ENCODE data around the gene GPR146. TPM values are rescaled to one million over a fixed set of nuclear protein-coding genes. Genes with fewer than 3 reads are reported as not detected.

GPR146 gene
- total RNA-seq, 1 donor from 2014 or later = 224 TPM

GRCh38 chr7:1010226-1010625 lies 34.1 kb upstream of the GPR146 start:
- no peak overlapping the region for H3K4me3 ChIP-seq
- intact Hi-C loops (cut with DNase I) = no loop called here
- H3K36me3 ChIP-seq = peaks cover 17 to 36% of the 10 kb centered on the region in 2 donors
- TF ChIP-seq CTCF (IDR thresholded peaks at IDR 0.05) = no peak
- no peak for DNase-seq (ENCODE audit: low spot score in 2 of 2)
- H3K9me3 ChIP-seq = no peaks in the 10 kb centered on the region
- H3K27me3 ChIP-seq = no peaks in the 10 kb centered on the region
- no peaks in the 10 kb centered on the region for H3K4me1 ChIP-seq
- no peak overlapping the region for H3K27ac ChIP-seq

- no peak for DNase-seq (ENCODE audit: low spot score in 2 of 2)
- H3K4me1 ChIP-seq = no peaks in the 10 kb centered on the region
- no peaks in the 10 kb centered on the region for H3K9me3 ChIP-seq
- H3K27ac ChIP-seq = no peak overlapping the region
- intact Hi-C loops (cut with DNase I) = no loop called here
- H3K36me3 ChIP-seq = peaks cover 17 to 31% of the 10 kb centered on the region in 2 donors
- H3K27me3 ChIP-seq = no peaks in the 10 kb centered on the region
- TF ChIP-seq CTCF (IDR thresholded peaks at IDR 0.05) = no peak
- no peak overlapping the region for H3K4me3 ChIP-seq
Measured at GRCh38 chr7:1011297-1012003, 32.9 kb upstream of the GPR146 start.

GRCh38 chr7:1012004-1012715 lies 32.2 kb upstream of the GPR146 start:
- Histone ChIP-seq H3K27me3 (no peaks in the 10 kb centered on the region), H3K36me3 (peaks cover 13 to 25% of the 10 kb centered on the region in 2 donors), H3K27ac (no peak overlapping the region), H3K4me1 (no peaks in the 10 kb centered on the region), H3K4me3 (no peak overlapping the region), H3K9me3 (no peaks in the 10 kb centered on the region)
- TF ChIP-seq CTCF (IDR thresholded peaks at IDR 0.05) = no peak
- no peak for DNase-seq (ENCODE audit: low spot score in 2 of 2)
- intact Hi-C loops (cut with DNase I) = no loop called here

- H3K27ac ChIP-seq = no peak overlapping the region
- no peaks in the 10 kb centered on the region for H3K4me1 ChIP-seq
- no peaks in the 10 kb centered on the region for H3K9me3 ChIP-seq
- no peaks in the 10 kb centered on the region for H3K27me3 ChIP-seq
- DNase-seq (ENCODE audit: low spot score in 2 of 2) = no peak
- H3K36me3 ChIP-seq = peaks cover 9 to 20% of the 10 kb centered on the region in 2 donors
- no peak for TF ChIP-seq CTCF (IDR thresholded peaks at IDR 0.05)
- intact Hi-C loops (cut with DNase I) = no loop called here
- H3K4me3 ChIP-seq = no peak overlapping the region
Measured at GRCh38 chr7:1012716-1013095, 31.6 kb upstream of the GPR146 start.

GRCh38 chr7:1013581-1013980 lies 30.8 kb upstream of the GPR146 start:
- no peak for DNase-seq (ENCODE audit: low spot score in 2 of 2)
- Histone ChIP-seq H3K27ac (no peak overlapping the region), H3K9me3 (no peaks in the 10 kb centered on the region), H3K4me1 (no peaks in the 10 kb centered on the region), H3K36me3 (peaks cover 9 to 15% of the 10 kb centered on the region in 2 donors), H3K27me3 (no peaks in the 10 kb centered on the region), H3K4me3 (no peak overlapping the region)
- no peak for TF ChIP-seq CTCF (IDR thresholded peaks at IDR 0.05)
- intact Hi-C loops (cut with DNase I) = no loop called here

Data from ascending aorta (tissue), 2 donors.